Hepatocyte (in vitro differentiated cells): ENCODE measurements around the gene SPATS2.
"Not testable (repeated sequence)": the region's sequence is repeated elsewhere in the genome, so short reads cannot be mapped to it uniquely, and the experiment has no call there.

Experiments
- EZH2 ChIP-seq: fragments of 200-600 bp; sonication (generic); IDR thresholded peaks from 2 replicates; pipeline ENCODE4 v1.6.1; 2016; ENCODE audit warnings: antibody characterized with exemption, mild to moderate bottlenecking, borderline replicate concordance
- TF ChIP-seq, protein P1 (sequence below): fragments of 200-600 bp; sonication (generic); IDR thresholded peaks from 2 replicates; pipeline ENCODE4 v1.5.1; 2016; ENCODE audit warnings: antibody characterized with exemption, mild to moderate bottlenecking; ENCODE audit not compliant: poor library complexity

DNA sequence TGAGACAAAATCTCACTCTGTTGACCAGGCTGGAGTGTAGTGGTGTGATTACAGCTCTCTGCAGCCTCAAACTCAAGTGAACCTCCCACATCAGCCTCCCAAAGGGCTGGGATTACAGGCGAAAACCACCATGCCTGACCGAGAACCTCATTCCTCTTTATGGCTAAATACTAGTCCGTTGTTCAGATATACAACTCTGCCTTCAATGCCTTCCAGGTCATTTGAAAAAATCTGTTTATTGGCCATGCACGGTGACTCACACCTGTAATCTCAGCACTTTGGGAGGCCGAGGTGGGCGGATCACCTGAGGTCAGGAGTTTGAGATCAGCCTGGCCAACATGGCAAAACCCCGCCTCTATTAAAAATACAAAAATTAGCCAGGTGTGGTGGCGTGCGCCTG lies 12.9 kb downstream of the SPATS2 start:
- TF ChIP-seq, protein P1, sequence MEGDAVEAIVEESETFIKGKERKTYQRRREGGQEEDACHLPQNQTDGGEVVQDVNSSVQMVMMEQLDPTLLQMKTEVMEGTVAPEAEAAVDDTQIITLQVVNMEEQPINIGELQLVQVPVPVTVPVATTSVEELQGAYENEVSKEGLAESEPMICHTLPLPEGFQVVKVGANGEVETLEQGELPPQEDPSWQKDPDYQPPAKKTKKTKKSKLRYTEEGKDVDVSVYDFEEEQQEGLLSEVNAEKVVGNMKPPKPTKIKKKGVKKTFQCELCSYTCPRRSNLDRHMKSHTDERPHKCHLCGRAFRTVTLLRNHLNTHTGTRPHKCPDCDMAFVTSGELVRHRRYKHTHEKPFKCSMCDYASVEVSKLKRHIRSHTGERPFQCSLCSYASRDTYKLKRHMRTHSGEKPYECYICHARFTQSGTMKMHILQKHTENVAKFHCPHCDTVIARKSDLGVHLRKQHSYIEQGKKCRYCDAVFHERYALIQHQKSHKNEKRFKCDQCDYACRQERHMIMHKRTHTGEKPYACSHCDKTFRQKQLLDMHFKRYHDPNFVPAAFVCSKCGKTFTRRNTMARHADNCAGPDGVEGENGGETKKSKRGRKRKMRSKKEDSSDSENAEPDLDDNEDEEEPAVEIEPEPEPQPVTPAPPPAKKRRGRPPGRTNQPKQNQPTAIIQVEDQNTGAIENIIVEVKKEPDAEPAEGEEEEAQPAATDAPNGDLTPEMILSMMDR: not testable (repeated sequence)
- TF ChIP-seq EZH2: not testable (repeated sequence)
